ENCODE measurements around the gene DOCK11. TPM values are rescaled to one million over a fixed set of nuclear protein-coding genes. Genes with fewer than 3 reads are reported as not detected.

The DOCK11 gene
- polyA plus RNA-seq, 3 donors = 20.8 to 39.7 (median 34.8) TPM

GRCh38 chrX:118630848-118631247, 135.2 kb downstream of the DOCK11 start:
- Histone ChIP-seq H3K27ac (ENCODE audit: low read depth in 1 of 2, low read length in 2 of 2) (peak overlapping the region in 1 of 2 donors; percentile 50), H4K20me1 (ENCODE audit: insufficient read depth, low read length) (peaks cover 8% of the 10 kb centered on the region), H3K79me2 (ENCODE audit: insufficient read depth, low read length) (no peaks in the 10 kb centered on the region), H3K4me3 (replicated peaks in 1 of 3; ENCODE audit: low read depth in 2 of 3, low read length in 3 of 3) (no peak overlapping the region), H3K4me1 (ENCODE audit: control insufficient read depth in 1 of 2, insufficient read depth in 2 of 2, low read length in 2 of 2) (peaks cover 21 to 32% of the 10 kb centered on the region in 2 donors), H3K9me3 (replicated peaks in 1 of 2; ENCODE audit: control insufficient read depth in 1 of 2, insufficient read depth in 1 of 2, low read length in 2 of 2) (no peaks in the 10 kb centered on the region), H3K27me3 (ENCODE audit: control insufficient read depth in 2 of 2, insufficient read depth in 2 of 2, low read length in 2 of 2) (no peaks in the 10 kb centered on the region), H3K4me2 (replicated peaks; ENCODE audit: extremely low read depth, low read length, poor library complexity, severe bottlenecking) (peak overlapping the region; percentile 36), H3K36me3 (replicated peaks in 1 of 2; ENCODE audit: control insufficient read depth in 1 of 2, insufficient read depth in 2 of 2, low read length in 2 of 2) (peaks cover 42 to 69% of the 10 kb centered on the region in 2 donors), H3K9ac (ENCODE audit: insufficient read depth, low read length, poor library complexity, severe bottlenecking) (no peak overlapping the region), H2AFZ (ENCODE audit: insufficient read depth, low read depth, low read length, poor library complexity, severe bottlenecking) (no peak overlapping the region)
- peaks cover 30% of the 10 kb centered on the region for H3K4me1 Mint-ChIP-seq
- TF ChIP-seq, protein P1, sequence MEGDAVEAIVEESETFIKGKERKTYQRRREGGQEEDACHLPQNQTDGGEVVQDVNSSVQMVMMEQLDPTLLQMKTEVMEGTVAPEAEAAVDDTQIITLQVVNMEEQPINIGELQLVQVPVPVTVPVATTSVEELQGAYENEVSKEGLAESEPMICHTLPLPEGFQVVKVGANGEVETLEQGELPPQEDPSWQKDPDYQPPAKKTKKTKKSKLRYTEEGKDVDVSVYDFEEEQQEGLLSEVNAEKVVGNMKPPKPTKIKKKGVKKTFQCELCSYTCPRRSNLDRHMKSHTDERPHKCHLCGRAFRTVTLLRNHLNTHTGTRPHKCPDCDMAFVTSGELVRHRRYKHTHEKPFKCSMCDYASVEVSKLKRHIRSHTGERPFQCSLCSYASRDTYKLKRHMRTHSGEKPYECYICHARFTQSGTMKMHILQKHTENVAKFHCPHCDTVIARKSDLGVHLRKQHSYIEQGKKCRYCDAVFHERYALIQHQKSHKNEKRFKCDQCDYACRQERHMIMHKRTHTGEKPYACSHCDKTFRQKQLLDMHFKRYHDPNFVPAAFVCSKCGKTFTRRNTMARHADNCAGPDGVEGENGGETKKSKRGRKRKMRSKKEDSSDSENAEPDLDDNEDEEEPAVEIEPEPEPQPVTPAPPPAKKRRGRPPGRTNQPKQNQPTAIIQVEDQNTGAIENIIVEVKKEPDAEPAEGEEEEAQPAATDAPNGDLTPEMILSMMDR (IDR thresholded peaks at IDR 0.05) = no peak
- no CpG with 5 or more reads among the region's 7 CpGs for WGBS (ENCODE audit: insufficient coverage)
- DNase-seq = peak; percentile 46 to 69 (median 68)
- H3K4me3 Mint-ChIP-seq = peak overlapping the region in 1 of 2 donors; percentile 54
- peaks cover 0 to 4% (median 0%) of the 10 kb centered on the region in 3 donors for H3K27me3 Mint-ChIP-seq (ENCODE audit: low read depth in 3 of 3)
- intact Hi-C loops (cut with micrococcal nuclease) = no loop called here
- H3K36me3 Mint-ChIP-seq = peaks cover 34 to 58% of the 10 kb centered on the region in 2 donors
- H3K9me3 Mint-ChIP-seq = peaks cover 0 to 6% (median 0%) of the 10 kb centered on the region in 7 donors
- peak overlapping the region; percentile 46 to 80 (median 72) for H3K27ac Mint-ChIP-seq

- Histone ChIP-seq H4K20me1 (ENCODE audit: insufficient read depth, low read length) (peaks cover 5% of the 10 kb centered on the region), H3K4me2 (replicated peaks; ENCODE audit: extremely low read depth, low read length, poor library complexity, severe bottlenecking) (no peak overlapping the region), H3K27ac (ENCODE audit: low read depth in 1 of 2, low read length in 2 of 2) (peak overlapping the region; percentile 38 to 47), H3K9me3 (replicated peaks in 1 of 2; ENCODE audit: control insufficient read depth in 1 of 2, insufficient read depth in 1 of 2, low read length in 2 of 2) (no peaks in the 10 kb centered on the region), H3K9ac (ENCODE audit: insufficient read depth, low read length, poor library complexity, severe bottlenecking) (no peak overlapping the region), H3K27me3 (ENCODE audit: control insufficient read depth in 2 of 2, insufficient read depth in 2 of 2, low read length in 2 of 2) (no peaks in the 10 kb centered on the region), H3K4me3 (replicated peaks in 1 of 3; ENCODE audit: low read depth in 2 of 3, low read length in 3 of 3) (no peak overlapping the region), H2AFZ (ENCODE audit: insufficient read depth, low read depth, low read length, poor library complexity, severe bottlenecking) (no peak overlapping the region), H3K79me2 (ENCODE audit: insufficient read depth, low read length) (no peaks in the 10 kb centered on the region), H3K4me1 (ENCODE audit: control insufficient read depth in 1 of 2, insufficient read depth in 2 of 2, low read length in 2 of 2) (peaks cover 21 to 32% of the 10 kb centered on the region in 2 donors), H3K36me3 (replicated peaks in 1 of 2; ENCODE audit: control insufficient read depth in 1 of 2, insufficient read depth in 2 of 2, low read length in 2 of 2) (peaks cover 46 to 66% of the 10 kb centered on the region in 2 donors)
- peak overlapping the region; percentile 46 to 89 (median 86) for H3K27ac Mint-ChIP-seq
- H3K36me3 Mint-ChIP-seq = peaks cover 32 to 54% of the 10 kb centered on the region in 2 donors
- intact Hi-C loops (cut with micrococcal nuclease) = no loop called here
- TF ChIP-seq, protein P1 (IDR thresholded peaks at IDR 0.05) = no peak
- H3K27me3 Mint-ChIP-seq (ENCODE audit: low read depth in 3 of 3) = peaks cover 0 to 4% (median 0%) of the 10 kb centered on the region in 3 donors
- no CpG with 5 or more reads among the region's 1 CpG for WGBS (ENCODE audit: insufficient coverage)
- peak in 2 of 3 donors; percentile 2 to 6 for DNase-seq
- H3K4me3 Mint-ChIP-seq = no peak overlapping the region
- H3K4me1 Mint-ChIP-seq = peaks cover 30% of the 10 kb centered on the region
- peaks cover 0 to 6% (median 0%) of the 10 kb centered on the region in 7 donors for H3K9me3 Mint-ChIP-seq
Measured at GRCh38 chrX:118631586-118631985, 136.0 kb downstream of the DOCK11 start.

Data from CD14-positive monocyte (primary cell).